SK-N-SH (cell line): ENCODE data around the gene SKIDA1. TPM values are rescaled to one million over a fixed set of nuclear protein-coding genes. Genes with fewer than 3 reads are reported as not detected.

Source experiments
- CTCF ChIA-PET: fragments of 300-600, 350-600 bp; formaldehyde crosslinking; extraction: SDS; loops from one replicate; lab custom pipeline; 2021; lab: Yijun Ruan, JAX
- POLR2A ChIA-PET: fragments of 350-600 bp; sonication (Branson Sonifier 250); formaldehyde crosslinking; extraction: SDS; loops from one replicate; lab custom pipeline; 2020; ENCODE audit warnings: antibody characterized with exemption, inconsistent platforms; lab: Yijun Ruan, JAX
- DNase-seq: peaks from one replicate; pipeline ENCODE4 v3.0.0; 2012
- H2AFZ ChIP-seq: fragments of 200-600 bp; sonication (generic); 2 replicates; pipeline ENCODE4 v1.8.1; 2016; ENCODE audit warnings: antibody characterized with exemption, mild to moderate bottlenecking, low read depth
- H3F3A ChIP-seq: fragments of 200-600 bp; sonication (generic); replicated peaks from 2 replicates; pipeline ENCODE3; 2016; ENCODE audit warnings: antibody characterized with exemption, mild to moderate bottlenecking; ENCODE audit not compliant: insufficient read depth
- H3K27ac ChIP-seq, 2 experiments: fragments of 200-500 bp in 1 of 2; fragments of 200-600 bp in 1 of 2; sonication (Bioruptor generic) in 1 of 2; sonication (generic), shearing (Covaris generic) in 1 of 2; 2 replicates each; pipeline versions ENCODE4 v1.5.1 to v1.6.1; 2014 to 2016; ENCODE audit warnings: low read depth in 2 of 2, inconsistent platforms in 1 of 2, low read length in 1 of 2, mild to moderate bottlenecking in 1 of 2, mixed read lengths in 1 of 2
- H3K27me3 ChIP-seq: fragments of 200-600 bp; sonication (generic), shearing (Covaris generic); 2 replicates; pipeline ENCODE4 v1.6.1; 2016; ENCODE audit warnings: mixed run types; ENCODE audit not compliant: insufficient read depth
- H3K36me3 ChIP-seq, 2 experiments: fragments of 200-500 bp in 1 of 2; fragments of 200-600 bp in 1 of 2; sonication (Bioruptor generic) in 1 of 2; sonication (generic) in 1 of 2; replicated peaks in 1 of 2; 2 replicates each; pipeline versions ENCODE3 to v1.5.1; 2014 to 2016; ENCODE audit warnings: low read length in 1 of 2, mild to moderate bottlenecking in 1 of 2; ENCODE audit not compliant: insufficient read depth in 2 of 2, control insufficient read depth in 1 of 2
- H3K4me1 ChIP-seq, 2 experiments: fragments of 200-500 bp in 1 of 2; fragments of 200-600 bp in 1 of 2; sonication (Bioruptor generic) in 1 of 2; sonication (generic), shearing (Covaris generic) in 1 of 2; 2 replicates each; pipeline versions ENCODE4 v1.5.1 to v1.6.1; 2014 to 2016; ENCODE audit warnings: low read depth in 1 of 2, low read length in 1 of 2, mixed run types in 1 of 2; ENCODE audit not compliant: insufficient read depth in 2 of 2, control insufficient read depth in 1 of 2
- H3K4me2 ChIP-seq: fragments of 200-600 bp; sonication (generic), shearing (Covaris generic); 2 replicates; pipeline ENCODE4 v1.6.1; 2017; ENCODE audit warnings: mixed run types
- H3K4me3 ChIP-seq, 2 experiments: fragments of 200-500 bp in 1 of 2; fragments of 200-600 bp in 1 of 2; sonication (Bioruptor generic) in 1 of 2; sonication (generic), shearing (Covaris generic) in 1 of 2; 2 replicates each; pipeline versions ENCODE4 v1.5.1 to v1.8.1; 2014 to 2016; ENCODE audit warnings: low read depth in 2 of 2, inconsistent platforms in 1 of 2, low read length in 1 of 2, mild to moderate bottlenecking in 1 of 2, mixed read lengths in 1 of 2, moderate library complexity in 1 of 2
- H3K79me2 ChIP-seq: fragments of 200-600 bp; sonication (generic); 2 replicates; pipeline ENCODE4 v1.8.1; 2017; ENCODE audit warnings: mild to moderate bottlenecking; ENCODE audit not compliant: insufficient read depth
- H3K9ac ChIP-seq: fragments of 200-600 bp; sonication (generic); 2 replicates; pipeline ENCODE4 v1.6.1; 2017; ENCODE audit warnings: mixed run types
- H3K9me2 ChIP-seq: fragments of 200-600 bp; sonication (generic); 2 replicates; pipeline ENCODE4 v1.6.1; 2017; ENCODE audit warnings: mixed run types
- H3K9me3 ChIP-seq: fragments of 200-600 bp; sonication (generic); 2 replicates; pipeline ENCODE4 v1.6.1; 2017; ENCODE audit warnings: mixed run types, mild to moderate bottlenecking, moderate library complexity
- H4K20me1 ChIP-seq: fragments of 200-600 bp; sonication (generic); 2 replicates; pipeline ENCODE4 v1.6.1; 2017; ENCODE audit warnings: mild to moderate bottlenecking, mixed run types; ENCODE audit not compliant: insufficient read depth
- ELF1 ChIP-seq: IDR thresholded peaks from 2 replicates; pipeline ENCODE4 v1.4.0; 2012
- EP300 ChIP-seq, 2 experiments: IDR thresholded peaks; 2 replicates each; pipeline versions ENCODE4 v1.4.0 to v1.6.1; 2012; ENCODE audit warnings: borderline replicate concordance in 1 of 2, low read depth in 1 of 2, low read length in 1 of 2
- EZH2phosphoT487 ChIP-seq: fragments of 200-600 bp; sonication (generic); IDR thresholded peaks from 2 replicates; pipeline ENCODE4 v1.6.1; 2017; ENCODE audit warnings: low read depth, mixed run types, mild to moderate bottlenecking, antibody characterized with exemption, moderate library complexity, borderline replicate concordance
- FOXJ3 ChIP-seq: sonication (generic); formaldehyde crosslinking; IDR thresholded peaks from 2 replicates; pipeline ENCODE4 v1.5.1; 2020; ENCODE audit warnings: mild to moderate bottlenecking, missing genetic modification reagents
- FOXM1 ChIP-seq: IDR thresholded peaks from 2 replicates; pipeline ENCODE4 v1.4.0; 2012; ENCODE audit warnings: low read depth, mild to moderate bottlenecking
- GATA2 ChIP-seq: sonication (generic); formaldehyde crosslinking; IDR thresholded peaks from 2 replicates; pipeline ENCODE4 v1.5.0; 2020; ENCODE audit warnings: mild to moderate bottlenecking, missing genetic modification reagents
- JUND ChIP-seq: IDR thresholded peaks from 2 replicates; pipeline ENCODE4 v1.4.0; 2012
- MEF2A ChIP-seq: IDR thresholded peaks from 2 replicates; pipeline ENCODE4 v1.4.0; 2012; ENCODE audit warnings: low read depth, borderline replicate concordance
- RAD21 ChIP-seq: IDR thresholded peaks from 2 replicates; pipeline ENCODE4 v1.6.1; 2012; ENCODE audit warnings: mild to moderate bottlenecking, low read length
- RFX5 ChIP-seq: IDR thresholded peaks from 2 replicates; pipeline ENCODE4 v1.6.1; 2012; ENCODE audit warnings: mild to moderate bottlenecking, improper control_type of control experiment, low read length
- RXRA ChIP-seq: IDR thresholded peaks from 2 replicates; pipeline ENCODE4 v1.4.0; 2012; ENCODE audit warnings: low read depth, mild to moderate bottlenecking, borderline replicate concordance
- YY1 ChIP-seq: IDR thresholded peaks from 2 replicates; pipeline ENCODE4 v1.4.0; 2012; ENCODE audit warnings: low read depth, mild to moderate bottlenecking
- WGBS: methylation state at CpG from one replicate; pipeline ENCODE4 v1.1.6; 2017; ENCODE audit warnings: low lambda C conversion rate; 5-methylcytosine and 5-hydroxymethylcytosine counted together
- polyA plus RNA-seq, 3 experiments: library from polyadenylated mRNA; depleted of rRNA; stranded (reverse); fragments of >200 nt; gene quantifications; 2 replicates each; pipeline ENCODE4 v1.2.3, GENCODE V29; 2012
- TF ChIP-seq, protein P1 (sequence below): IDR thresholded peaks from 2 replicates; pipeline ENCODE4 v1.6.1; 2012; ENCODE audit warnings: mild to moderate bottlenecking, low read depth, low read length, moderate library complexity
- TF ChIP-seq, protein P2 (sequence below): fragments of 200-600 bp; sonication (generic); IDR thresholded peaks from 2 replicates; pipeline ENCODE4 v1.6.1; 2017; ENCODE audit warnings: antibody characterized with exemption, mild to moderate bottlenecking, moderate library complexity
- TF ChIP-seq, protein P3 (sequence below): fragments of 150-350 bp; IDR thresholded peaks from 2 replicates; pipeline ENCODE4 v1.6.1; 2017; ENCODE audit warnings: antibody characterized with exemption, low read length, low read depth, borderline replicate concordance
- TF ChIP-seq, protein P4 (sequence below): fragments of 150-350 bp; IDR thresholded peaks from 2 replicates; pipeline ENCODE4 v1.6.1; 2016; ENCODE audit warnings: mild to moderate bottlenecking, low read depth, low read length

SKIDA1 gene
- polyA plus RNA-seq, 1 of the 3 experiments (the other 2 are of a cell fraction): 0.38 TPM

DNA sequence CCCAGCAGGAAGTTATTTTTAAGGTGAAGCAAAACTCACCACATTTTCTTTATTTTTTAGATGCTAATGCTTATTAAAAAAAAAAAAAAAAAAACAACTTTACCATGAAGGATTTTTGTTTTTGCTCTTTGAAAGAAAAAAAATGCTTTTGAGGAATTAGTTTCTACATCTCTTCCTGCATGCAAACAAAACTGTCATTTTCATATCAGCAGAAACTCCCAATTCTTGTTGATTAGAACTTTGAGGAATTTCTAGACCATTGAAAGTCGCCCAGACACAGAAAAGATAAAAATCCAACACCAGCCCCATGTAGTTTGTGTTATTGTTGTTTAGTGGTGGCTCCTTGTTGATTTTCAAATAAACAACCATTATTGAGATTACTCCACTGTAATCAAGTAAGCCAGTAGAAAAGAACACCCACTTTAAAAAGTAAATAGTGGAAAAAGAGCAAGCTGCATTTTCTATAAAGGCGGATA lies 14.3 kb downstream of the SKIDA1 start (continued):
- TF ChIP-seq, protein P1, sequence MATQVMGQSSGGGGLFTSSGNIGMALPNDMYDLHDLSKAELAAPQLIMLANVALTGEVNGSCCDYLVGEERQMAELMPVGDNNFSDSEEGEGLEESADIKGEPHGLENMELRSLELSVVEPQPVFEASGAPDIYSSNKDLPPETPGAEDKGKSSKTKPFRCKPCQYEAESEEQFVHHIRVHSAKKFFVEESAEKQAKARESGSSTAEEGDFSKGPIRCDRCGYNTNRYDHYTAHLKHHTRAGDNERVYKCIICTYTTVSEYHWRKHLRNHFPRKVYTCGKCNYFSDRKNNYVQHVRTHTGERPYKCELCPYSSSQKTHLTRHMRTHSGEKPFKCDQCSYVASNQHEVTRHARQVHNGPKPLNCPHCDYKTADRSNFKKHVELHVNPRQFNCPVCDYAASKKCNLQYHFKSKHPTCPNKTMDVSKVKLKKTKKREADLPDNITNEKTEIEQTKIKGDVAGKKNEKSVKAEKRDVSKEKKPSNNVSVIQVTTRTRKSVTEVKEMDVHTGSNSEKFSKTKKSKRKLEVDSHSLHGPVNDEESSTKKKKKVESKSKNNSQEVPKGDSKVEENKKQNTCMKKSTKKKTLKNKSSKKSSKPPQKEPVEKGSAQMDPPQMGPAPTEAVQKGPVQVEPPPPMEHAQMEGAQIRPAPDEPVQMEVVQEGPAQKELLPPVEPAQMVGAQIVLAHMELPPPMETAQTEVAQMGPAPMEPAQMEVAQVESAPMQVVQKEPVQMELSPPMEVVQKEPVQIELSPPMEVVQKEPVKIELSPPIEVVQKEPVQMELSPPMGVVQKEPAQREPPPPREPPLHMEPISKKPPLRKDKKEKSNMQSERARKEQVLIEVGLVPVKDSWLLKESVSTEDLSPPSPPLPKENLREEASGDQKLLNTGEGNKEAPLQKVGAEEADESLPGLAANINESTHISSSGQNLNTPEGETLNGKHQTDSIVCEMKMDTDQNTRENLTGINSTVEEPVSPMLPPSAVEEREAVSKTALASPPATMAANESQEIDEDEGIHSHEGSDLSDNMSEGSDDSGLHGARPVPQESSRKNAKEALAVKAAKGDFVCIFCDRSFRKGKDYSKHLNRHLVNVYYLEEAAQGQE: no peak
- no peak for TF ChIP-seq GATA2

DNA sequence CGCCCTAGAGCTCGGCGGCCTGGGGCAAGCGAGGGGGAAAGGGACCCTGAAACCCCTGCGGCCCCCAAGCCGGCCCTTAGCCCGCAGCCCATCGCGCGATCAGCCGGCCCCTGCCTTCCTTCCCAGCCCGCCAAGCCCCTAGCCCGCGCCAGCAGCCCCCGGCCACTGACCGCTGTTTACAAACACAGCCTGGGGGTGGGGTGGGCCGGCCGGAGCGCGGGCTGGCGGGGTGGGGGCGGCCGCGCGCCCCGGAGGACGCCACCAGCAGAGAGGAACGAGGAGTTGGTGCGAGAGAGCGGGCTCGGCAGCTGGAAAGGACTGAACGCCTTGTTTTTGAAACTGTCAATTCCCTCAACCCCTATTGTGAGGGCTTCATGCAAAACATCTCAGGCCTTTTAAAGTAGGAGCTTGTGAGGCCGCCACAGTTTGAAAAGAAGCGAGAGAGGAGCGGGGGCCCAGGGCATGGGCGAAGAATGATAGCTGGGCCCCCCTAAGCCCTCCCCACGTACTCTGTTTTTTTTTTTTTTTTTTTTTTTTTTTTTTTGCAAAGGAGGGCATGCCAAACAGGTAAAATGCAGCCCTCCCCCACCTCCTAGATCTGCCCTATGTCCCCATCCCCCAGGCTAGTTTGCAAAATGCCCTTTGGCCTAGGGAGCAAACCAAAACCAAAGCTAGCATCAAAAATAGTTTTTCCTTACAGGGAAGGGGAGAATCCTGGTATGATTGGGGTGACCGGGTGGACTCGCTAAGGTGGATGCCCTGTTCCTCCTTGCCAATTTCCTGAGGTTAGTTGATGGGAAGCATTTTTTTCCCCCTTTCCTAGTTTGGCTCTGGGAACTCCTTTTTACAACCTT lies 15.0 kb downstream of the SKIDA1 start:
- H3K27ac ChIP-seq: no peak overlapping the region
- no peak for DNase-seq
- no peaks in the 10 kb centered on the region for H3K36me3 ChIP-seq
- peaks cover 4 to 13% of the 10 kb centered on the region in 2 experiments; a peak in 3 of 4 replicates for H3K4me1 ChIP-seq
- no peak overlapping the region for H3K4me2 ChIP-seq
- H3F3A ChIP-seq: no peaks in the 10 kb centered on the region
- peaks cover 10% of the 10 kb centered on the region for H3K79me2 ChIP-seq
- H2AFZ ChIP-seq: no peak overlapping the region
- ChIA-PET POLR2A (interaction anchor here (0.6 to 1.0 kb wide), 2 partner anchors 163 to 558 kb away, joined by 3 read pairs; no protein-coding TSS in a partner anchor), CTCF (interaction anchor here (0.5 to 1.8 kb wide), 2 partner anchors 14 to 221 kb away, joined by 3 to 9 read pairs; no protein-coding TSS in a partner anchor)
- no peak overlapping the region for H3K4me3 ChIP-seq
- no peaks in the 10 kb centered on the region for H3K9me3 ChIP-seq
- no peaks in the 10 kb centered on the region for H4K20me1 ChIP-seq
- TF ChIP-seq ELF1 (no peak), EP300 (IDR thresholded peaks at IDR 0.05; ENCODE audit: borderline replicate concordance in 1 of 2, low read depth in 1 of 2, low read length in 1 of 2) (no peak), RFX5 (no peak), JUND (no peak), GATA2 (no peak), YY1 (no peak), RAD21 (no peak), RXRA (no peak), FOXJ3 (CRISPR knock-in tag) (no peak), EZH2phosphoT487 (no peak), FOXM1 (no peak), MEF2A (no peak)
- TF ChIP-seq, protein P2, sequence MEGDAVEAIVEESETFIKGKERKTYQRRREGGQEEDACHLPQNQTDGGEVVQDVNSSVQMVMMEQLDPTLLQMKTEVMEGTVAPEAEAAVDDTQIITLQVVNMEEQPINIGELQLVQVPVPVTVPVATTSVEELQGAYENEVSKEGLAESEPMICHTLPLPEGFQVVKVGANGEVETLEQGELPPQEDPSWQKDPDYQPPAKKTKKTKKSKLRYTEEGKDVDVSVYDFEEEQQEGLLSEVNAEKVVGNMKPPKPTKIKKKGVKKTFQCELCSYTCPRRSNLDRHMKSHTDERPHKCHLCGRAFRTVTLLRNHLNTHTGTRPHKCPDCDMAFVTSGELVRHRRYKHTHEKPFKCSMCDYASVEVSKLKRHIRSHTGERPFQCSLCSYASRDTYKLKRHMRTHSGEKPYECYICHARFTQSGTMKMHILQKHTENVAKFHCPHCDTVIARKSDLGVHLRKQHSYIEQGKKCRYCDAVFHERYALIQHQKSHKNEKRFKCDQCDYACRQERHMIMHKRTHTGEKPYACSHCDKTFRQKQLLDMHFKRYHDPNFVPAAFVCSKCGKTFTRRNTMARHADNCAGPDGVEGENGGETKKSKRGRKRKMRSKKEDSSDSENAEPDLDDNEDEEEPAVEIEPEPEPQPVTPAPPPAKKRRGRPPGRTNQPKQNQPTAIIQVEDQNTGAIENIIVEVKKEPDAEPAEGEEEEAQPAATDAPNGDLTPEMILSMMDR: no peak
- TF ChIP-seq, protein P1: no peak
- TF ChIP-seq, protein P3, sequence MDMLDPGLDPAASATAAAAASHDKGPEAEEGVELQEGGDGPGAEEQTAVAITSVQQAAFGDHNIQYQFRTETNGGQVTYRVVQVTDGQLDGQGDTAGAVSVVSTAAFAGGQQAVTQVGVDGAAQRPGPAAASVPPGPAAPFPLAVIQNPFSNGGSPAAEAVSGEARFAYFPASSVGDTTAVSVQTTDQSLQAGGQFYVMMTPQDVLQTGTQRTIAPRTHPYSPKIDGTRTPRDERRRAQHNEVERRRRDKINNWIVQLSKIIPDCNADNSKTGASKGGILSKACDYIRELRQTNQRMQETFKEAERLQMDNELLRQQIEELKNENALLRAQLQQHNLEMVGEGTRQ: no peak
- TF ChIP-seq, protein P4, sequence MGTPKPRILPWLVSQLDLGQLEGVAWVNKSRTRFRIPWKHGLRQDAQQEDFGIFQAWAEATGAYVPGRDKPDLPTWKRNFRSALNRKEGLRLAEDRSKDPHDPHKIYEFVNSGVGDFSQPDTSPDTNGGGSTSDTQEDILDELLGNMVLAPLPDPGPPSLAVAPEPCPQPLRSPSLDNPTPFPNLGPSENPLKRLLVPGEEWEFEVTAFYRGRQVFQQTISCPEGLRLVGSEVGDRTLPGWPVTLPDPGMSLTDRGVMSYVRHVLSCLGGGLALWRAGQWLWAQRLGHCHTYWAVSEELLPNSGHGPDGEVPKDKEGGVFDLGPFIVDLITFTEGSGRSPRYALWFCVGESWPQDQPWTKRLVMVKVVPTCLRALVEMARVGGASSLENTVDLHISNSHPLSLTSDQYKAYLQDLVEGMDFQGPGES: no peak
- H3K9ac ChIP-seq: no peak overlapping the region
- H3K9me2 ChIP-seq: no peaks in the 10 kb centered on the region
- 96% methylated on average over 31 of the region's 39 CpGs for WGBS
- no peaks in the 10 kb centered on the region for H3K27me3 ChIP-seq
